K562 (cell line): ENCODE measurements around the gene ATF6B. TPM values are rescaled to one million over a fixed set of nuclear protein-coding genes. Genes with fewer than 3 reads are reported as not detected.

Source experiments
- CBX3 ChIP-seq, 2 experiments: IDR thresholded peaks; 1 replicate in 1 of 2; 2 replicates in 1 of 2; pipeline ENCODE4 v1.6.1; 2012; ENCODE audit warnings: inconsistent platforms in 2 of 2, low read length in 2 of 2, borderline replicate concordance in 1 of 2, control low read depth in 1 of 2
- CREB1 ChIP-seq, 2 experiments: sonication (generic) in 1 of 2; formaldehyde crosslinking in 1 of 2; IDR thresholded peaks; 2 replicates each; pipeline versions ENCODE4 v1.6.1 to v1.8.0; 2012 to 2022; ENCODE audit warnings: inconsistent platforms in 1 of 2, mild to moderate bottlenecking in 1 of 2, missing genetic modification reagents in 1 of 2, moderate library complexity in 1 of 2
- CXXC5 ChIP-seq: fragments of 250-450 bp; sonication (Bioruptor Pico); IDR thresholded peaks from 2 replicates; pipeline ENCODE4 v1.8.0; 2022; ENCODE audit warnings: inconsistent platforms, mild to moderate bottlenecking, moderate library complexity
- DIDO1 ChIP-seq: fragments of 450-650 bp; IDR thresholded peaks from 2 replicates; pipeline ENCODE4 v1.6.1; 2016; ENCODE audit warnings: low read depth, missing biosample characterization, missing genetic modification characterization
- E2F3 ChIP-seq: fragments of 250-450 bp; sonication (Bioruptor Pico); IDR thresholded peaks from 2 replicates; pipeline ENCODE4 v1.4.0; 2020; ENCODE audit warnings: mild to moderate bottlenecking
- ERF ChIP-seq: fragments of 450-650 bp; formaldehyde crosslinking; IDR thresholded peaks from 2 replicates; pipeline ENCODE4 v1.4.0; 2020; ENCODE audit warnings: mild to moderate bottlenecking, mixed read lengths
- FIP1L1 ChIP-seq: fragments of 200-400 bp; formaldehyde crosslinking; IDR thresholded peaks from 2 replicates; pipeline ENCODE4 v1.6.1; 2018; ENCODE audit warnings: mild to moderate bottlenecking, low read depth, low read length; ENCODE audit not compliant: poor library complexity, severe bottlenecking
- HDAC3 ChIP-seq: fragments of 450-650 bp; IDR thresholded peaks from 2 replicates; pipeline ENCODE4 v1.6.1; 2018; ENCODE audit warnings: borderline replicate concordance, mild to moderate bottlenecking, moderate library complexity; ENCODE audit not compliant: partially characterized antibody
- HDGF ChIP-seq: fragments of 450-650 bp; IDR thresholded peaks from 2 replicates; pipeline ENCODE4 v1.6.1; 2016
- HIVEP1 ChIP-seq: fragments of 250-450 bp; sonication (Bioruptor Pico); IDR thresholded peaks from 2 replicates; pipeline ENCODE4 v1.4.0; 2020; ENCODE audit warnings: mild to moderate bottlenecking
- KAT8 ChIP-seq: fragments of 450-650 bp; IDR thresholded peaks from 2 replicates; pipeline ENCODE4 v1.6.1; 2016; ENCODE audit warnings: low read depth, mild to moderate bottlenecking
- KLF16 ChIP-seq: IDR thresholded peaks from 2 replicates; pipeline ENCODE4 v1.6.1; 2016; ENCODE audit warnings: antibody characterized with exemption
- LEF1 ChIP-seq: fragments of 450-650 bp; IDR thresholded peaks from 2 replicates; pipeline ENCODE4 v1.6.1; 2016; ENCODE audit warnings: mild to moderate bottlenecking
- MTF1 ChIP-seq: fragments of 250-450 bp; sonication (Bioruptor Pico); IDR thresholded peaks from 2 replicates; pipeline ENCODE4 v1.9.0; 2021; ENCODE audit warnings: moderate library complexity, mild to moderate bottlenecking, inconsistent platforms, borderline replicate concordance
- MYBL2 ChIP-seq, 2 experiments: fragments of 450-650 bp in 1 of 2; sonication (generic) in 1 of 2; formaldehyde crosslinking in 1 of 2; IDR thresholded peaks; 2 replicates each; pipeline versions ENCODE4 v1.6.1 to v1.8.1; 2017 to 2022; ENCODE audit warnings: borderline replicate concordance in 1 of 2, inconsistent platforms in 1 of 2, low read depth in 1 of 2, mild to moderate bottlenecking in 1 of 2, missing genetic modification reagents in 1 of 2, moderate library complexity in 1 of 2
- NCOA6 ChIP-seq: fragments of 450-650 bp; IDR thresholded peaks from 2 replicates; pipeline ENCODE4 v1.6.1; 2017; ENCODE audit warnings: mild to moderate bottlenecking
- PCBP2 ChIP-seq: fragments of 200-400 bp; formaldehyde crosslinking; IDR thresholded peaks from 2 replicates; pipeline ENCODE4 v1.6.1; 2018; ENCODE audit warnings: low read length, low read depth, mild to moderate bottlenecking, moderate library complexity; ENCODE audit not compliant: poor library complexity, severe bottlenecking
- PHF20 ChIP-seq: fragments of 450-650 bp; IDR thresholded peaks from 2 replicates; pipeline ENCODE4 v1.6.1; 2018; ENCODE audit not compliant: partially characterized antibody
- STAT5B ChIP-seq: fragments of 250-450 bp; sonication (Bioruptor Pico); IDR thresholded peaks from 2 replicates; pipeline ENCODE4 v1.8.0; 2021; ENCODE audit warnings: mild to moderate bottlenecking, inconsistent platforms
- SUPT5H ChIP-seq: fragments of 450-650 bp; IDR thresholded peaks from 2 replicates; pipeline ENCODE4 v1.6.1; 2016
- ZNF140 ChIP-seq: fragments of 250-450 bp; sonication (Bioruptor Pico); IDR thresholded peaks from 2 replicates; pipeline ENCODE4 v1.8.0; 2021; ENCODE audit warnings: moderate library complexity, mild to moderate bottlenecking, inconsistent platforms
- ZNF280A ChIP-seq: fragments of 450-650 bp; IDR thresholded peaks from 2 replicates; pipeline ENCODE4 v1.6.1; 2018; ENCODE audit warnings: mild to moderate bottlenecking, low read depth; ENCODE audit not compliant: partially characterized antibody
- ZNF695 ChIP-seq: fragments of 450-650 bp; formaldehyde crosslinking; IDR thresholded peaks from 2 replicates; pipeline ENCODE4 v1.4.0; 2020; ENCODE audit warnings: mild to moderate bottlenecking, moderate library complexity
- polyA plus RNA-seq, 8 experiments: library from polyadenylated mRNA; depleted of rRNA in 4 of 8; stranded (reverse) in 5 of 8; unstranded in 3 of 8; fragments of >200 nt; fragmentation: Nextera tagmentation in 2 of 8; fragmentation: Illumina TruSeq in 1 of 8; extraction: Ambion mirVana in 2 of 8; extraction: Trizol in 1 of 8; gene quantifications; 2 replicates each; pipeline versions ENCODE4 v1.2.1 to v1.2.3, GENCODE V29; 2011 to 2014; ENCODE audit warnings: inconsistent platforms in 1 of 8, missing spikeins in 1 of 8
- total RNA-seq, 7 experiments: library from RNA; depleted of rRNA in 6 of 7; stranded (reverse); fragments of >200 nt in 6 of 7; fragmentation: Illumina TruSeq in 2 of 7; extraction: Trizol in 2 of 7; gene quantifications; 2 replicates each; pipeline versions ENCODE4 v1.2.1 to v1.2.3, GENCODE V29; 2011 to 2021; ENCODE audit warnings: low replicate concordance in 1 of 7
- TF ChIP-seq, protein P1 (sequence below): sonication (generic); formaldehyde crosslinking; IDR thresholded peaks from 2 replicates; pipeline ENCODE4 v1.8.1; 2023; ENCODE audit warnings: mild to moderate bottlenecking, missing genetic modification reagents
- TF ChIP-seq, protein P2 (sequence below): IDR thresholded peaks from 2 replicates; pipeline ENCODE4 v1.6.1; 2014; ENCODE audit warnings: antibody characterized with exemption

The ATF6B gene
- total and polyA plus RNA-seq, 9 of the 15 experiments (the other 6 are each of a cell fraction or from before 2014, with no cell fraction given), result 20.7 to 131 (median 31.7) TPM

GRCh38 chr6:32131439-32131948 lies 3.4 kb upstream of the ATF6B start (continued):
- no peak for TF ChIP-seq ZNF695 (CRISPR knock-in tag)
- TF ChIP-seq FIP1L1, result no peak
- TF ChIP-seq ERF (CRISPR knock-in tag), result no peak
- TF ChIP-seq KLF16, result peak; percentile 99
- peak; percentile 86 for TF ChIP-seq CXXC5 (CRISPR knock-in tag)
- TF ChIP-seq CBX3 (IDR thresholded peaks at IDR 0.05; ENCODE audit: borderline replicate concordance in 1 of 2, low read length in 2 of 2), result peak in 1 of 2 experiments; percentile 78; a peak in 1 of 3 replicates
- peak; percentile 41; the same call in 1 of the 2 replicates for TF ChIP-seq HIVEP1 (CRISPR knock-in tag)
- no peak for TF ChIP-seq ZNF280A
- TF ChIP-seq HDAC3, result peak; percentile 98
- TF ChIP-seq E2F3, result 0 out of 2 replicates have a peak, but pooled peaks have one; percentile 34
- no peak for TF ChIP-seq STAT5B (CRISPR knock-in tag)
- TF ChIP-seq KAT8, result 0 out of 2 replicates have a peak, but pooled peaks have one; percentile 19
- no peak for TF ChIP-seq DIDO1 (tag)
- TF ChIP-seq MYBL2 (IDR thresholded peaks at IDR 0.05; ENCODE audit: low read depth), result no peak; the same call in 1 of the 2 replicates
- TF ChIP-seq MYBL2 (CRISPR knock-in tag; IDR thresholded peaks at IDR 0.05; ENCODE audit: borderline replicate concordance), result no peak
- TF ChIP-seq CREB1 (IDR thresholded peaks at IDR 0.05), result peak; percentile 82
- TF ChIP-seq CREB1 (CRISPR knock-in tag; IDR thresholded peaks at IDR 0.05), result no peak
- TF ChIP-seq ZNF140 (CRISPR knock-in tag), result no peak
- no peak for TF ChIP-seq HDGF
- TF ChIP-seq LEF1, result peak; percentile 95
- TF ChIP-seq, protein P1, sequence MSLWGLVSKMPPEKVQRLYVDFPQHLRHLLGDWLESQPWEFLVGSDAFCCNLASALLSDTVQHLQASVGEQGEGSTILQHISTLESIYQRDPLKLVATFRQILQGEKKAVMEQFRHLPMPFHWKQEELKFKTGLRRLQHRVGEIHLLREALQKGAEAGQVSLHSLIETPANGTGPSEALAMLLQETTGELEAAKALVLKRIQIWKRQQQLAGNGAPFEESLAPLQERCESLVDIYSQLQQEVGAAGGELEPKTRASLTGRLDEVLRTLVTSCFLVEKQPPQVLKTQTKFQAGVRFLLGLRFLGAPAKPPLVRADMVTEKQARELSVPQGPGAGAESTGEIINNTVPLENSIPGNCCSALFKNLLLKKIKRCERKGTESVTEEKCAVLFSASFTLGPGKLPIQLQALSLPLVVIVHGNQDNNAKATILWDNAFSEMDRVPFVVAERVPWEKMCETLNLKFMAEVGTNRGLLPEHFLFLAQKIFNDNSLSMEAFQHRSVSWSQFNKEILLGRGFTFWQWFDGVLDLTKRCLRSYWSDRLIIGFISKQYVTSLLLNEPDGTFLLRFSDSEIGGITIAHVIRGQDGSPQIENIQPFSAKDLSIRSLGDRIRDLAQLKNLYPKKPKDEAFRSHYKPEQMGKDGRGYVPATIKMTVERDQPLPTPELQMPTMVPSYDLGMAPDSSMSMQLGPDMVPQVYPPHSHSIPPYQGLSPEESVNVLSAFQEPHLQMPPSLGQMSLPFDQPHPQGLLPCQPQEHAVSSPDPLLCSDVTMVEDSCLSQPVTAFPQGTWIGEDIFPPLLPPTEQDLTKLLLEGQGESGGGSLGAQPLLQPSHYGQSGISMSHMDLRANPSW (CRISPR knock-in tag), result no peak
- TF ChIP-seq, protein P2, sequence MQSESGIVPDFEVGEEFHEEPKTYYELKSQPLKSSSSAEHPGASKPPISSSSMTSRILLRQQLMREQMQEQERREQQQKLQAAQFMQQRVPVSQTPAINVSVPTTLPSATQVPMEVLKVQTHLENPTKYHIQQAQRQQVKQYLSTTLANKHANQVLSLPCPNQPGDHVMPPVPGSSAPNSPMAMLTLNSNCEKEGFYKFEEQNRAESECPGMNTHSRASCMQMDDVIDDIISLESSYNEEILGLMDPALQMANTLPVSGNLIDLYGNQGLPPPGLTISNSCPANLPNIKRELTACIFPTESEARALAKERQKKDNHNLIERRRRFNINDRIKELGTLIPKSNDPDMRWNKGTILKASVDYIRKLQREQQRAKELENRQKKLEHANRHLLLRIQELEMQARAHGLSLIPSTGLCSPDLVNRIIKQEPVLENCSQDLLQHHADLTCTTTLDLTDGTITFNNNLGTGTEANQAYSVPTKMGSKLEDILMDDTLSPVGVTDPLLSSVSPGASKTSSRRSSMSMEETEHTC, result peak; percentile 91
- no peak for TF ChIP-seq MTF1 (CRISPR knock-in tag)
- no peak for TF ChIP-seq PCBP2
- TF ChIP-seq NCOA6, result no peak
- TF ChIP-seq PHF20, result peak; percentile 67
- no peak for TF ChIP-seq SUPT5H
